Neural crest cell (in vitro differentiated cells): ENCODE data around the gene DNASE2B. TPM values are rescaled to one million over a fixed set of nuclear protein-coding genes. Genes with fewer than 3 reads are reported as not detected.

ENCODE experiments used
- DNase-seq: peaks from one replicate; pipeline ENCODE4 v3.0.0; 2021; ENCODE audit warnings: low read depth, mixed read lengths, low spot score
- H3K27ac Mint-ChIP-seq: one replicate; pipeline ENCODE4 v1.8.0; 2021; ENCODE audit warnings: mild to moderate bottlenecking, mixed read lengths; ENCODE audit not compliant: unreplicated experiment
- H3K27me3 Mint-ChIP-seq: 2 replicates; pipeline ENCODE4 v1.8.0; 2021; ENCODE audit warnings: low read depth, mild to moderate bottlenecking, mixed read lengths
- H3K36me3 Mint-ChIP-seq: 2 replicates; pipeline ENCODE4 v1.8.0; 2021; ENCODE audit warnings: low read depth, mild to moderate bottlenecking, mixed read lengths
- H3K4me1 Mint-ChIP-seq: 2 replicates; pipeline ENCODE4 v1.8.0; 2021; ENCODE audit warnings: mixed read lengths
- H3K4me3 Mint-ChIP-seq: one replicate; pipeline ENCODE4 v1.8.0; 2021; ENCODE audit warnings: mild to moderate bottlenecking, mixed read lengths
- H3K9me3 Mint-ChIP-seq: 2 replicates; pipeline ENCODE4 v1.8.0; 2021; ENCODE audit warnings: mixed read lengths
- CTCF ChIP-seq: fragments of 200-600 bp; sonication (generic); conservative IDR thresholded peaks from 2 replicates; pipeline ENCODE4 v1.5.0; 2021; ENCODE audit warnings: antibody characterized with exemption, mild to moderate bottlenecking
- total RNA-seq: library from RNA; stranded (reverse); gene quantifications from 2 replicates; pipeline ENCODE4 v1.2.1, GENCODE V29; 2021

DNASE2B gene
- total RNA-seq, 1 donor from 2014 or later: not detected

DNA sequence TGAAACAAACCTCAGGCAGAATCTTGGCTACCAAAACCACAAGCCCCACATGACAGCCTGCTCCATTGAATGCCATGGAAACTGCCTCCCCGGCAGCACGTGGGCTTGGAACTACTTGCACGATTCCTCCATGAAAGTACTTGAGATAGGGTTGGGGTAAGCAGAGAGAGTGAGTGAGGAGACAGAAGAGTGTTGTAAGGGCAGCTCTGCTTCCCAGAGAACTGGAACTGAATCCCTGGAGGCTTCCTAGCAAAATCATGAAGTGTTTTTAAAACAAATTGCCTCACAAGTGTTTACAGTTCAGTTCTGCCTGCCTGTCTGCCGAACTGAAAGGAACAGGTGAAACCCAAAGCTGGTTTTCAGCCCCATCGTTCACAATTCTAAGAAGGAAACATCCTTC is 35.3 kb upstream of the DNASE2B start:
- Mint-ChIP-seq H3K9me3 (peaks cover 12% of the 10 kb centered on the region), H3K27ac (no peak overlapping the region), H3K27me3 (no peaks in the 10 kb centered on the region), H3K36me3 (peaks cover 2% of the 10 kb centered on the region), H3K4me1 (no peaks in the 10 kb centered on the region), H3K4me3 (no peak overlapping the region)
- TF ChIP-seq CTCF: no peak
- DNase-seq: no peak

DNA sequence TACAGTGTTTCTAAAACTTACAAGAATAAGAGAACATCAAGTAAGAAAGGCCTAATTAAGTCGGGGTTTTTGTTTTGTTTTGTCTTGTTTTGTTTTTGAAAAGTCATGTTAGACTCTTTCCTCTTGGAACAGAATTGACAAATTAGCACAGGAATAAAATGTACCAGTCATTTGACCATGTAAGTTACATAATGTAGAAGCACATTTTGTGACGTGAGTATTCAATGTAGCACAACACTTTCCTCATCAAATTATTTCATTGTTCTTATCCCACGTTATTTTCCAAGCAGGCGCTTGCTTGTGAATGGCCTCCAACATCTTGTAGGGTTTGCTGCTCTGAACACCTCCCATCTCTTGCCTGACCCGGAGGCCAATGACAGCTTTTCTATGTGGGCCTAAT is 34.7 kb upstream of the DNASE2B start:
- Mint-ChIP-seq H3K27ac (no peak overlapping the region), H3K36me3 (peaks cover 2% of the 10 kb centered on the region), H3K27me3 (no peaks in the 10 kb centered on the region), H3K9me3 (peaks cover 13% of the 10 kb centered on the region), H3K4me3 (no peak overlapping the region), H3K4me1 (no peaks in the 10 kb centered on the region)
- no peak for DNase-seq
- TF ChIP-seq CTCF: no peak

- no peak for TF ChIP-seq CTCF
- Mint-ChIP-seq H3K27me3 (no peaks in the 10 kb centered on the region), H3K9me3 (peaks cover 21% of the 10 kb centered on the region), H3K4me1 (peaks cover 3% of the 10 kb centered on the region), H3K27ac (no peak overlapping the region), H3K36me3 (peaks cover 2% of the 10 kb centered on the region), H3K4me3 (no peak overlapping the region)
- no peak for DNase-seq
These were observed 32.8 kb upstream of the DNASE2B start for GRCh38 chr1:84365225-84366221.

DNA sequence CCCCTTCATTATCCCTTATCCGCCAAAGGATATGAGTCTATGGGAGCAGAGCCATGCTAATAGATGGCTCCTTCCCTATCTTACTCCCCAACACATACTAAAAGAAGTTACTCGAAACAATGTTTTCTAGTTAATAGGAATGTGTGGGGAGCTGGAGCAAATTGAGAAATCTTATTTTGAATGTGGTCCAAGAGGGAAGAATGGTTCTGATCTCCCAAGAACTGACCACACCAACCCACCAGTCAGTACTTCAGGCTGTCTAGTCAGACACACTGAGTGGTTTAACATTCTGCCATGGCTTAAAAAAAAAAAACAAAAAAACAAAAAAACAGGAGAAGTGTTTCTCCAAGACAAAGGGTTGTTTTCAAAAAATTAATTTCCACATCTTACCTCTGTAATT is 31.5 kb upstream of the DNASE2B start:
- Mint-ChIP-seq H3K27ac (no peak overlapping the region), H3K4me3 (no peak overlapping the region), H3K27me3 (no peaks in the 10 kb centered on the region), H3K4me1 (peaks cover 5% of the 10 kb centered on the region), H3K9me3 (peaks cover 19% of the 10 kb centered on the region), H3K36me3 (peaks cover 2% of the 10 kb centered on the region)
- TF ChIP-seq CTCF: no peak
- DNase-seq: no peak

GRCh38 chr1:84367219-84367618 is 31.1 kb upstream of the DNASE2B start:
- peaks cover 5% of the 10 kb centered on the region for H3K4me1 Mint-ChIP-seq
- no peak overlapping the region for H3K4me3 Mint-ChIP-seq
- H3K27ac Mint-ChIP-seq: no peak overlapping the region
- peaks cover 2% of the 10 kb centered on the region for H3K36me3 Mint-ChIP-seq
- no peak for TF ChIP-seq CTCF
- H3K27me3 Mint-ChIP-seq: no peaks in the 10 kb centered on the region
- peaks cover 19% of the 10 kb centered on the region for H3K9me3 Mint-ChIP-seq
- no peak for DNase-seq
